GM21786 (cell line): ENCODE measurements around the gene RGS3.

ENCODE experiments used
- ATAC-seq: cut with Tn5 transposase; IDR thresholded peaks from one replicate; pipeline ENCODE4 v1.9.1; 2021; ENCODE audit not compliant: unreplicated experiment

Gene RGS3

DNA sequence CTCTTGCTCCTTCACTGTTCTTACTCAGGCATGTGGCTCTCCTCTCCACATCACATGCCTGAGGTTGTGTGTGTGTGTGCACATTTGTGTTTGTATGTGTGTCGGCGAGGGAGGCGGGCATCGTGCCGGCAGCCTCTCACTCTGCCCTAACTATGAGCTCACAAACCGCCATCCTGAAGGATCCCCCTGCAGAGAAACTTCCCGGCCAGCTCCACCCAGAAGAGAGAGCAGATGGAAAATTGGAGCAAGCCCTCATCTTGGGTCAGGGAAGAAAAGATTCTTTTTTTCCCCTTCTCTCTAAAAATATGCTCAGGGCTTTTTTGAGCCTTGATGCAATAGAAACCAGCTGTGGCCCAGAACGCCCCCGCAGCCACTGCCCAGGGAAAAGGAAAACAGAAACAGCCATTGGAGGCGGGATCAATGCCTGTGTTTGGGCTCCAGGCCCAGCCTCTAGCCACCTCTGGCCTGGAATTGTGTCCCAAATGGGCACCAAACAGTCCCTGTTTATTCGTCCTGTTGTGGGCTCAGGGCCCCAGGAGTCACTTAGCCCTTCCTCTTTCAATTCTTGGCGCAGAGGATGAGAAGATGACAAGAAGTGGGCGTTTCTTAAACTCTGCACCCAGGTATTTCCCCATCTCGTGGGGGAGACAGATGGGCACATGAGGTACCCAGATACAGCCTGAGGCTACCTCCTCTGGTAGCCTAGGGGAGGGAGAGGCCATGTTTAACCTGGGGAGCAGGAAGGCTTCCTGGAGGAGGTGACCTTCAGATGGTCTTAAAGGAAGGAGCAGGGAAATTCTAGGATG, 151.5 kb downstream of the RGS3 start:
- peak; percentile 67 for ATAC-seq

DNA sequence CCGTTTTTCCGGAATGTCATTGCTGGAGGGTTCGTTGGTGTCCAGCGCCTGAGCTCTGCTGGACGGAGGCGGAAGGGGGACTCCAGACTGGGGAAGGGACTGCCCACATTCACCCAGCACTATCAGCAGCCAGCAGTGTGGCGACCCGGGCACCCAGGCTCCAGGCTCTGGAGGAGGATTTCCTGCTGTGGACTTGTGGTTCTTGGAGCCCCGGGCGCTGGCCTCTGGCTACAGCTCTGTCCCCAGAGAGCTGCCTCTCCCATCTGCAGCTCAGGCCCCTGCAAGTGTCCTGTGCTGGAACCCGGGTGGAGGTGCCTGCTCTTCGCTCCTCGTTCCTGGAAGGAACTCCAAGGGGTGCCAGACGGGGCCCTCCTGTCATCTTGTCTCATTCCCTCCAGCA, 152.6 kb downstream of the RGS3 start:
- ATAC-seq = no peak

DNA sequence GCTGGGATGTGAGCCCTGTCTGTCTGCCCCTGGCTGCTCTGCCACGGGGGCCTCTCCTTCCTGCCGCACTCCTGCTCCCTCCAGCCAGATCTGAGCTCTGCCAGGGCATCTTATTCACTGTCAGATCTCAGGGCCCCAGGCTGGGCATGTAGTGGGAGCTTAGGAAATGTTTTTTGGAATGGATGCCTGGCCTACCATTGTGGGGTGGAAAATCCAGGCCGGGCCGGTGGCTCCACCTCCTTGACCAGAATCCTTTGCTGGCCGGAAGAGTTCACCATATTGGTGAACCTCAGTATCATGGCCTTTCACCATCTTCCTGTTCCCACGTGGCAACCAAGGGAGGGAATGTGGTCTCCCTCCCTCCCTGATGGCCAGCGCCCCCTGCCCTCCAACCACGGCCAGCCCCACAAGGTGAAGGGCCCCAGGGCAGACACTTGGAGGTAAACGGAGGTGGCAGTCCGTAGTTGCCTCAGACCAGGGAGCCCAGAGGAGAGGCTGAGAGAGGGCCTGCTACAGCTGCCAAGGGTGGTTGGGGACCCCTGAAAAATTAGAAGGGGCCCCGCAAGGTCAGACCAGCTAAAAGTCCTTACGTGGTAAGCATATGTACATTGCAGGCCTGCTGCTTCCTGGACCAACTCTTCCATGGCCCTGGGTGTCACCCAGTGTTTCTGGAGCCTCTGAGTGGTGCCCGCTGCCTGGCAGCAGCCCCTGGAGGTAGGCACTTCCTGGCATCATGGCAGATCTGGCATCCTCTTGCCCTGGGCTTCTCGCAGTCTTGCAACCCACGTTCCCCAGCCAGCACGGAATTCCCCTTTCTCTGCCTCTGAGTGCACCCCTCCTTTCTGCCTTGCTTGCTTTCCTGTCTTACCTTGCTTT, 153.3 kb downstream of the RGS3 start:
- no peak for ATAC-seq

DNA sequence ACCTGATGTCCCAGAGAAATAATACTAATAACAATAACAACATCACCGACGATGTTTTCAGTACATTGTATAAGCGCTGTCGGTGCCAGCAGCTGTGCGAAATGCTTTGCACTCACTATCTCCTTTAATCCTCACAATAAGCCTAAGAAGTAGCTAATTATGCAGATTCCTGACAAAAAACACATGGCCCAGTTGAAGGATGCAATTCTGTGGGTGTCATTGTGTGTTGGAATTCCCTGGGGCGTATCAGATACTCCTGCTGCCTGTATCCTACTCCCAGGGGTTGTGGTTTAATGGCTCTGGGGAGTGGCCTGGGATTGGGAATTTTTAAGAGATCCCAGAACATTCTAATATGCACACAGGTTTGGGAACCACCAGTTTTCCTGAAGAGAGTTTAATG, 154.0 kb downstream of the RGS3 start:
- no peak for ATAC-seq

DNA sequence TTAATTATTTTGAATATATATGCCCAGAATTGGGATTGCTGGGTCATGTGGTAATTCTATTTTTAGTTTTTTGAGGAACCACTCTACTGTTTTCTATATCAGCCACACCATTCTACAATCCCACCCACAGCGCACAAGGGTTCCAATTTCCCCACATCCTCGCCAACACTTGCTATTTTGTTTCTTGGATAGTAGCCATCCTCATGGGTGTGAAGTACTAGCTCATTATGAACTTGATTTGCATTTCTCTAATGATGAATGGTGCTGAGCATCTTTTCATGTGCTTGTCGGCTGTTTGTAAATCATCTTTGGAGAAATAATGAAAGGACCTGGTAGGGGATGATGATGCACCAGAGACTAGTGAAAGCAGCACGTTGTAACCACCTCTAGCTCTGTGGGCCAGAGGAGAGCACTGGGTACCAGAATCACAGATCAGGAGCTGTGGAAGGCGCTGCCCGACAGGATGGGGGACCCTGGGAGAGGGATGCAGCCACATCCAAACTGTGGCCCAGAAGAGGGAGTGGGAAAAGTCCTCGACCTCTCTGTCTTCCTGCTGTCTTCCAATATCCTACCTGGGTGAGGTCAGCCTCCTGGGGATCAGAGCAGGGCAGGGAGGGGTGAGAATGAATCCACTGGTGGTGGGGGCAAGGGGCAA, 155.4 kb downstream of the RGS3 start:
- no peak for ATAC-seq

DNA sequence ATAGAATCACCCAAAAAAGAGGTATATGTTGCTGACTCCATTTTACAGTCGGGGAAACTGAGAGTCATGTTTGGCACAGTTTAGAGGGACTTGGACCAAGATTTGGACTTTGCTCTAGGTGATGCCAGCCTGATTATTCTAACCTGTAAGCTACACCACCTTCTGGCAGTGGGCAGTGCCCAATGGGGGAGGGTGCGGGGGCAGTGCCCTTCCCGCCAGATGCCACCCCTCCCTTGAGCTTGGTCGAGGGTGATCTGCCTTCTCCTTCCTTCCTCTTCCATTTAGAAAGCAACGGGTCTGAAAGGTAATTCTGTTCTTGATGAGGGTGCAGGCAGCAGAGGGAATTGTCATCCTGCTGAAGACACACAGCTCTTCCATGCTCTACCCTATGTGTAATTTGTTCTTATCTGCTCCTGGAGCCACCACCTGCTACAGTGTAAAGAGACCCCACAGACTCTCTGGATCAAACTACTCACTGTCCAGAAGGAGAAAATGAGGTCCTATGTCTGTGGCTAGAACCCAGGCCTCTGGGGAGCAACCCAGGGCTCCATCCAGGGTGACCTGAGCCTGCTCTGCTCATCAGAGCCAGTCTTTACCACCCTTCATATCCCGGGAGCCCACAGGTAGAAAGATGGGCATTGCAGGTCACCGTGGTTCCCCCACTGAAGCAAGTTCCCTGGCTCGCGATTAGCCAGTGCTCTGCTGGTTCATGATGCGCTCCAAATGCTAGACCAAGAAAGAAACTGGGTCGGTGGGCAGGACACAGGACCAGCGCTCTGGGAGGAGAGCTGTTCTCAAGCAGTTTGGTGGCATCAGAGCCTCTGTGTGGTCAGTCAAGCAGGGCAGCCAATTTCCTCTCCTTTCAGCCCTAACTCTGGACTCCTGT, 156.2 kb downstream of the RGS3 start:
- no peak for ATAC-seq

DNA sequence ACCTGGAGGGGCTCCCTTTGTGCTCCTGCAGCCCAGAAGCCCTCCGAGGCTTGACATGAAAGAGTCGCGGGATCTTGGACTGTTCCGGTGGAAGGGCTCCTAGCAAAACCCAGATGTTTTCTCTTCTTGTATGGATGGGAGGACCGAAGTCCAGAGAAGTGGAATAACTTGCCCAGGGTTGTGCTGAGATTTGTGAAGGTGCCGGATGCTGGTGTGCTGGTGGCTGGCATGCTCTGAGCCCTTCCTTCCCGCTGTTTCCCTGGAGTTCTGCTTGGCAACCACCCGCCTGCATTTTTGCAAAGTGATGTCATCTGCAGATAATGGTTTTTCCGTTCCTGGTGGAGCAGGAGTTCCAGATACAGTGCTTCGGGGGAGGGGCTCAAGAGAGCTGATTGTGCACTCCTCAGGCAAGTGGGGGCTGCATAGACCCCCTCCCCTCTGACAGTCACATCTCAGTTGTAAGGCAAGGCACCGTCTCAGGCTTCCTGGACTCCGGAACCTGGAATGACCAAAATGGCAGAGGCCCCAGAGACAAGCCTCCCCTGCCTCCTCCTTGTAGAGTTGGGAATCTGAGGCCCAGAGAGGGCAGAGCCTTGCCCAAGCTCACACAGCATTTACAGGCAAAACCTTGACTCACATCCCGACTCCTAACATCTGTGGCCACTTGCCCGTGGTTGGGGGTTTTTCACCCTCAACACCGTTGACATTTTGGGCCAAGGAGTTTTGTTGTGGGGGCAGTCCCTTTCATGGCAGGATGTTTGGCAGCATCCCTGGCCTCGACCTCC, 157.0 kb downstream of the RGS3 start:
- no peak for ATAC-seq

DNA sequence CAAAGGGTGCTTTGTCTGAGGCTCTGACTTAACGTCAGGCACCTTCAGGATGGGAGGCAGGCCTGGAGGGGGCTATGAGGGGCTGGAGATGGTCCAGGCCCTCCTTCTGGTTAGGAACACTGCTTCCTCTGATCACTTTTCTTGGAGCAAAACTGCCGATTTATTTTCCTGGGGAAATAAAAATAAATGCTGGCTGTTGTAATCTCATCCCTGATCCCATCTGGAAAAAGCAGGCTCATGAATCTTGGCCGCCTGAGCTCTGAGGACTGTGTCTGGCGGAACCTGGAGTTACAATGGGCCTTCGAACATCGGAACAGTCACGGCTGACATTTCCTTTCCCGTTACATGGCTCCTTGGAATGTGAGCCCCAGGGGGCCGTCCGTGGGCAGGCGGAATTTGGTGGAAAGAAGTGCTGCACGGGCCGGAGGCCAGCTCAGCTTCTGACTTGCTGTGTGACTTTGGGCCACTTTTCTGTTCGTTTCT, 157.8 kb downstream of the RGS3 start:
- ATAC-seq = no peak

DNA sequence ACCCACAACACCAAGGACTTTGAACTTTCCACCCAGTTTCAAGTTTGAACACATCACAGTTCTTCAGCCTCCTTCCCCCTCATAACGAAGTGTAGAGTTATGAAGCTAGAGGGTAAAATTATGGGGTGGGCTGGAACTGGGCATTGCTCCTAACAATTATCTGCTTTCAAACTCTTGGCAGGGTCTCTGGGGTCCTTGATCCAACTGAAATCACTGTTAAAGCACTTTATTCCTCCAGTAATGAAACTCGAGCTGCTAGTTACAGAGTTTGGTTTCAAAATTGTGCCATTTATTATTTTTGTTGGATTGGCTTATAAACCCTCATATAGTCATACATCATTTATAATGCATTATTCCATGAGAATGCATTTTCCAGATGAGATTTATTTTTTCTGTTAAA, 158.5 kb downstream of the RGS3 start:
- no peak for ATAC-seq

DNA sequence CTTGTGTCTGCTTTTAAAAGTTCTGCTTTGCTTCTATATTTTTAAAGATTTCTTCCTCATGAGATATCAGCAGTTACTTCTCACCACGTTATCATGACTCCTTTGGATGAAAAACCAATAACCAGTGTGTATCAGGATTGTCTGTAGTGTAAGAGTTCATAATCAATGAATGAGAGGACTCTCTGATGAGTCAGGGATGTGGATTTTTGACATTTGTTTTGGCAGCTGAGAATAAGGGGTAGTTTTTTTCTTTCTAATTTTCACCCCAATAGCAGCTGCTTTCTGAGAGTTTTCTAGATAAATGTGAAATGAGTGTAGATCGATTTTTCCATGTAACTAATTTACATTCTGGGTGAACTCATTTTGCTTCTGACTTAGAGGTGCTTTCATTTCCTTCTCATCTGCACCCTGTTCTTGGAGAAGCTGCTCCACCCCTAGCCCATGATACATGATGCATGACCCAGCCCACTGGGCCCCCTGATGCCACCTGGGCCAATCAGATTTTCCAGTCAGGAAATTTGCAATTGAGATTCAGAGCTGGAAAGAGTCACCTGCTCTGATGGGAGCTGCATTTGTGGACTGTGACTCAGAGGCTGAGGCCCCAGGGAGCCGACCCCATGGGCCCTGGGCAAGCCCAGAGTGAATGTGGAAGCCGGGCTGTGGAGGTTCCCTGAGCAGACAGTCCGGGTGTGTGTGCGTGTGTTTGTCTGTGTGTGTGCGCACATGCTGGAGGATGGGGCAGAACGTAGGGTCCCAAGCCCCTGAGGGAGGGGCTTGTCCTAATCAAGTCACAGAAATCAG, 159.3 kb downstream of the RGS3 start:
- ATAC-seq = peak; percentile 87

DNA sequence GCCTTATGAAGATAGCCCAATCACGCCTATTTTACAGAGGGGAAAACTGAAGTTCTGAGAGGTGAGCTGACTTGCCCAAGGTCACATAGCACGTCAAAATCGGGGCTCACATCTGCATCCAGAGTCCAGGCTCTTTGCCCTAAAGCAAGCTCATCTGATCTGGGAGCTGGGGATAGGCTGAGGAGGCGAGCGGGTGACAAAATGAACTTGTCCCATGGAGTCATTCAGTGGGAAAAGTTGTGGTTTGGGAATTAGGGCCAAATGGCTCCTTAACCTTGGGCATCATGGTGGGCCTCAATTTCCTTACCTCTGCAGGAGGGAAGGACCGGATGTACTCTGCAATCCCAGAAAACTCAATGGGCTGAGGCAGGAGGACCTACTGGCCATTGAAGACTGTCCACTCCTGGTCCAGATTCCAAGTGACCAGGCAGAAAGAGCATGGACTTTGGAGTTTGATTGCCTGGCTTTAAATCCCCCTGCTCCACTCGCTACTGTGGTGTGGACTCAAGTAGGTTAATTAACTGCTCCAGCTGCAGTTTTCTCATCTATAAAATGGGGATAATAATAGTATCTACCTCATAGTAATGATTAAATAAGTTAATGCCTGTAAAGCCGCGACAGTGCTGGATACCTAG, 160.4 kb downstream of the RGS3 start:
- no peak for ATAC-seq

DNA sequence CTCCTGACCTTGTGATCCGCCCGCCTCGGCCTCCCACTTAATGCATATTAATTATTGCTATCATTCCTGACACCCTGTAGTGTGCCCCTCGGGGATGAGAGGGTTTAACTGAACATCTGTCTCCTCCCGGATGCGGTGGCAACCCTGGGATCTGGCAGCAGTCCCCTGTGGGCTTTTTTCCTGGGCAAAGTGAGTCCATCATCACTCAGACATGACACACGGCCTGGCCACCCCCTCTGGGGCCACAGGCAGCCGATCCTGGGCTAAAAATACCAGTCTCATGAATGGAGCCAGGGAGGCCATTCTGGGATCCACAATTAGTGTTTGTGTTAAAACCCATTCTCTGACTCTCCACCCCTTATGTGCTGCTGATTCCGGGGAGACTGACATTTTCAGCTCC, 161.2 kb downstream of the RGS3 start:
- no peak for ATAC-seq

DNA sequence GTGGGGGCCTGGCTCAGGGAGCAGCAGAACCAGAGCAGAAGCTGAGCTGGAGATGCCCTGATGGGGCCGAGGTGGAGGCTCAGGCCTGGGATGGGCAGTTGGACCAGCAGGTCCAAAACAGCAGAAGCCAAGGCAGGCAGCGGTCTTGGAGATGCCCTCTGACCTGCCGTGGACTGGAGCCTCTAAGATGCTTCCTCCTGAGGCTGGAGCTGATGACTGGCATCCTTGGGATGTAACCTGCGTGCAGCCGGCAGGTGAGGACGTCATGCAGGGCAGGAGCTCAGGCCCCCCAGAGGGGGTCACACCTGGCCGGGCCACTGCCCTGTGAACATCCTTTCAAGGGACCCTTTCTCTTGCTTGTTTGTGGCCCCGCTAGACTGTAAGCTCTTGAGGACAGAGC, 162.0 kb downstream of the RGS3 start:
- ATAC-seq = no peak

DNA sequence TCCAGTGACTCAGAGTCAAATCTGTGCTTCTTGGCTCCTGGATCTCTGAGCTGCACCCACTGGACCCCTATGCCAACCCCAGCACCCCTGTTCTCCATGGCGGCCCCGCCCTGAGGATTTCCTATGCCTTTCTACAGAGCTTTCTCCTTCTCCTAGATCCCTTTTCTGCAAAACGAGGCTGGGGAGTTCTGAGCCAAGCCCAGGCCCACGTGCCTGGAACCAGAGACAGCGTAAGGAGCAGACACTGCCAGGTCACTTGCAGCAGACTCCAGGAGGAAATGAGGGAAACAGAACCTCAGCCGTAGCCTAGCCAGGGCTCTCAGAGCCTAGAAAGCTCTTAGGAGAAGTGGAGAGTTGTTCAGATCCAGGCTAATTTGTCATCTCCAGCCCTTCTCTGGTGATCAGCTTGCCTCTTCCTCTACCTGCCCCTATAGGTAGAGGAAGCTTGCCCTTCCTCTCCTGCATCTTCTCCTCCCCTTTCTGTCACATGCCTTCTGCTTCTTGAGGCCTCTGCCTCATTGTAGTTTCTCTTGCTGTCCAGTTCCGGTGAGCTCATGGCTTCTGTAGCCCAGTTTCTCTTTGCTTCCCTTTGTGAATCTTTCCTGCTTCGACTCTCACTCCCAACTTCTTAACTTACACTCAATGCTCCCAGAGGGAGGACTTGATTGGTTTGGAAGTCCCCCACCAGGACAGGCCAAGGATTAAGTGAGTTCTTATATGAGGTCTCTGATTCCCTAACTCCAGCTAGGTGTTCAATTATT, 163.4 kb downstream of the RGS3 start:
- ATAC-seq = no peak

DNA sequence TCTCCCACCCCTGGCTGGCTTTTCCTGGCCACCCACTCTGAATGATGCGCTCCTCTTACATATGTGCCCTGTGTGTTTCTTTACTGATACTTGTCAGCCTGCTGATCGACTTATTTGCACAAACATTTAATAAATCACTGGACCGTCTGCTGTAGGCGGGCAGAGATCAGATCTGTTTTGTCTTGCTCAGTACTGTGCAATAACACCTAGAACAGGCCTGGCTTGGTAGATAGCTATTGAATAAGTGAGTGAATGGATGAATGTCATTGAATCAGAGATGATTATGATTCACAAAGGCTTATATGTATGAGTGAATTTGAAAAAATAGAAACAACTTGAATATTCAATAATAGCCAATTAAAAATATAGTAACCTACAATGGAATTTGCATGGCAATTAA, 165.1 kb downstream of the RGS3 start:
- no peak for ATAC-seq

DNA sequence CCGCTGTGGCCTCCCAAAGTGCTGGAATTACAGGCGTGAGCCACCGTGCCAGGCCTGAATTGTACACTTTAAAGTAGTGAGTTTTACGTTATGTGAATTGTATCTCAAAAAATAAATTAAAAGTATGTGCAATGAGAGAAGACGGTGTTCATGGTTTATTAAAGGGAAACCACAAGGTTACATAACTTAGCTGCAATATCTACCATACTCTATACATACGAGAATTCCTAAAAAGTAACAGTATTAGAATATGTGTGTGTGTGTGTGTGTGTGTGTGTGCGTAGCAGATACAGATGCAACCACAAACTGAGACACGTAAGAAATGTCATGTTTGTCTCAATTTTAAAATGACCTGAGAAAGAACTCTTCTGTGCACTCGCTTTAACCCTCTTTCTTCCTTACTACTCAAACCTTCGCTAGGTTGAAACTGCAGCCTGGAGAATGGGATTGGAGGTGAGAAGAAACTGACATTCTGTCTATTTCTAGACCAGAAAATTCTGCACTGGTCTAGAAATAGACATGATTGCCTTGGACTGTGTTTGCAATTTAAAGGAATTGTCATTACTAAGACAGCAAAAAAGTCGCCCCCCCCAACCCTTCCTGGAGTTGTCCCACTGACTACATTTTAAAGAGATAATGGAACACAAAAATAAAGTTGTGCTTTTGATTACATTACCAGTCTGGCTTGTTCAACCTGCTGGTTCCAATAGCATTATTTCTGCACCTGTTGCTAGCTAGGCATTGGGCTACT, 167.0 kb downstream of the RGS3 start:
- no peak for ATAC-seq

DNA sequence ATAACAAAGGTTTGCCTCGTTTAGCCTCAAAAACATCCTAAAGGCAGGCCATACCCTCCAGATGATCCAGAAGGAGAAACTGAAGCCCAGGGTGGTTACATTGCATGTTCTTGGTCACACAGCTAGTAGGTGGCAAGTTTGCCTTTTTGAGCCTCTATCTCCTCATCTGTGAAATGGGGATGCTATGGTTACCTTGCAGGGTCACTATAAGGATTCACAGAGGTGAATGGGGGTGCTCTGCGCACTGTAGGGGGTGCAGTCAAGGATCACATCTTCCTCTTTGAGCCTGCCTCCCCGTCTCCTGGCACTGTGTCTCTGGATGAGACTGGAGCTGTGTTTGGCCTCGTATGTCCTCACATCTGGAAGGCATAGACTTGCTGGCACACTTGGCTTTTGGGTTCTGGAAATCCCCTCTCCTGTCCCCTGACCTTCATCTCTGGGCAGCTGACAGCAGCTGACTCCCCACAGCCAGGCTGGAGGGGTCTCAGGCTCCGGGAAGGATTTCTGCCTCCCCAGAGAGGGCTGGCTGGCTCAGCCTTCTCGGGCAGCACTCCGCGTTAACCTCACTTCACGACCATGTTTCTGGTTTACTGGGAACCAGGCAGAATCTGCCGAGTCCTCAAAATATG, 167.7 kb downstream of the RGS3 start:
- no peak for ATAC-seq
